ENCODE data around the gene OCA2.

Gene OCA2

DNA sequence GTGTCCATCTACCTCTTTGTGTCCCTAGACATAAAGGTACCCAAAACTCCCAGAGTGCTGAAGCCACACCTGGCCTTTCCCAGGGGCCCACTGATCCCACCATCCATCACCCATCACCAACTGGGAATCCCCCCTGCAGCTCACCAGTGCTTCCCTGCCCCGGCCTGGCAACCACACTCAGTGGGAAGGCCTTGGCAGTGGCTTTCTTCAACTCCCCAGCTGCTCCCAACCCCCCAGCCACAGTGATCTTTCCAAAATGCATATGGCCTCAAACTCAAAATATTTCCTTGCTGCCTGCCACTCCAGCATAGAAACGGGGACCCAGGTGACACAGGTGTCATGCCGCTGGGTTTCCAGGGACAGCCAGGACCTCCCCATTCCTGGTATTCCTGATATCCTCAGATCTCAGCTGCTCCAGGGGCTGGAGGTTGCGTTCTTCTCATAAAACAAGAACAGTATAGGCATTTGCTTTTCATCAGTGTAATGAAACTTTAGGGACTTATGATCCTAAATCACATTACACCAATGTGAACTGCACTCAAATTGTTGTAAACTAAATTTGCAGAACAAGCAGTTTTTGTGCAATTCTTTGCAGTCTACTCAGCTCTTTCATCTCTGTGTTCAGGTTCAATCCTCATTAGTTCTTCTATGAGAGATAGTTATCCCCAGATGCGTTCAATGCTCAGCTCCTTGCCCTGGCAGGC, 1.3 kb downstream of the OCA2 start:
- Histone ChIP-seq H3K27ac (ENCODE audit: low read depth, low read length) (no peak overlapping the region), H3K36me3 (ENCODE audit: control insufficient read depth, insufficient read depth, low read length) (no peaks in the 10 kb centered on the region), H3K4me1 (ENCODE audit: control insufficient read depth, insufficient read depth, low read length) (no peaks in the 10 kb centered on the region), H3K4me3 (ENCODE audit: low read length) (no peak overlapping the region), H3K9ac (ENCODE audit: low read length) (no peak overlapping the region), H3K27me3 (ENCODE audit: control insufficient read depth, insufficient read depth, low read length) (peaks cover 15% of the 10 kb centered on the region)

DNA sequence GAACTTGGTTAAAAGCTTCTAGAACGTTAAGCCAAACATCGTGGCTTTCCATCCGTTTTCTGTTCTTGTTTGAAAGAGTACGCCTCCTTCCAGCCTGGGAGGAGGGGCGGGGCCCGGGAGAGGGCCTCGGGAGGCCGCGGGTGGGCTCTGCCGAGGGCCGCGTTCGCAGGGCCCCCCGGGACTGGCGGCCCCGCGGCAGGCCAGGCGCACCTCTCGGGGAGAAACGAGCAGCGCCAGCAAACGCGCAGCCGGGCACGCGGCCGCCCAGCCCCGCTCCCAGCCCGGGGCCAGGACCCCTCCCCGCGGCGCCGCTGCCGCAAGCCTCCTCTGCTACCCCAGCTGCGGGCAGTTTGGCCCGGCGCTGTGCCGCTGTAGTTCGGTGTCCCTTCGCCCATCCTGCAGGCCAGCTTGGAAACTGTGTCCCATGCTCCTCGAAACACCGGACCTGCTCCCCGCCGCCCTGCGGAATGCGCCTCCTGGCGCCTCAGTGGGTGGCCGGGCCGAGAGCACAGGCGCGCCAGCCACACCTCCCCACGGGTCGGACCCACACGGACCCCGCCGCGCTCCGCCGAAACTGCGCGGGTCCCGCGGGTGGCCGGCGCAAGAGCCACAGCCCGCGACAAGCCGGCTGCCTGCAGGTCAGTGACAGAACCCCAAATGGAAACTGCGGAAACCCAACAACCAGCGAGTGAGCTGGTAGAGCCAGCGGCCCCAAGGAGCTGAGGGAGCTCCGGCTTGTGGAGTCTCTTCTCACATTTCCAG, 2.3 kb downstream of the OCA2 start:
- Histone ChIP-seq H3K9ac (ENCODE audit: low read length) (no peak overlapping the region), H3K27me3 (ENCODE audit: control insufficient read depth, insufficient read depth, low read length) (peaks cover 15% of the 10 kb centered on the region), H3K4me1 (ENCODE audit: control insufficient read depth, insufficient read depth, low read length) (no peaks in the 10 kb centered on the region), H3K36me3 (ENCODE audit: control insufficient read depth, insufficient read depth, low read length) (no peaks in the 10 kb centered on the region), H3K4me3 (ENCODE audit: low read length) (peak overlapping the region; percentile 75), H3K27ac (ENCODE audit: low read depth, low read length) (no peak overlapping the region)

DNA sequence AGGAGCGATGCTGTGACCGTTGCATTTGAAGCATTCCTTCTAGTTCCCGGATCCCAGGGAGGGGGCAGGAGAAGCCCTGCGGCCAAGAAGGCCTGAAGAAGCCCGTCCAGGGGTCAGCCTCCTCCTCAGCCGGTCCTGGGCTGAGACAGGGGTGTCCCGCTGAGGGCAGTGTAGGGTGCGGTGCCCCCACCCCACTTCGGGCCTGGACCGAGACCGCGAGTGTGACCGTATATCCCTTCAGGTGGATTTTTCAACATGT, 2.8 kb downstream of the OCA2 start:
- Histone ChIP-seq H3K4me3 (ENCODE audit: low read length) (peak overlapping the region; percentile 75), H3K27ac (ENCODE audit: low read depth, low read length) (no peak overlapping the region), H3K27me3 (ENCODE audit: control insufficient read depth, insufficient read depth, low read length) (peaks cover 15% of the 10 kb centered on the region), H3K4me1 (ENCODE audit: control insufficient read depth, insufficient read depth, low read length) (no peaks in the 10 kb centered on the region), H3K9ac (ENCODE audit: low read length) (no peak overlapping the region), H3K36me3 (ENCODE audit: control insufficient read depth, insufficient read depth, low read length) (no peaks in the 10 kb centered on the region)

DNA sequence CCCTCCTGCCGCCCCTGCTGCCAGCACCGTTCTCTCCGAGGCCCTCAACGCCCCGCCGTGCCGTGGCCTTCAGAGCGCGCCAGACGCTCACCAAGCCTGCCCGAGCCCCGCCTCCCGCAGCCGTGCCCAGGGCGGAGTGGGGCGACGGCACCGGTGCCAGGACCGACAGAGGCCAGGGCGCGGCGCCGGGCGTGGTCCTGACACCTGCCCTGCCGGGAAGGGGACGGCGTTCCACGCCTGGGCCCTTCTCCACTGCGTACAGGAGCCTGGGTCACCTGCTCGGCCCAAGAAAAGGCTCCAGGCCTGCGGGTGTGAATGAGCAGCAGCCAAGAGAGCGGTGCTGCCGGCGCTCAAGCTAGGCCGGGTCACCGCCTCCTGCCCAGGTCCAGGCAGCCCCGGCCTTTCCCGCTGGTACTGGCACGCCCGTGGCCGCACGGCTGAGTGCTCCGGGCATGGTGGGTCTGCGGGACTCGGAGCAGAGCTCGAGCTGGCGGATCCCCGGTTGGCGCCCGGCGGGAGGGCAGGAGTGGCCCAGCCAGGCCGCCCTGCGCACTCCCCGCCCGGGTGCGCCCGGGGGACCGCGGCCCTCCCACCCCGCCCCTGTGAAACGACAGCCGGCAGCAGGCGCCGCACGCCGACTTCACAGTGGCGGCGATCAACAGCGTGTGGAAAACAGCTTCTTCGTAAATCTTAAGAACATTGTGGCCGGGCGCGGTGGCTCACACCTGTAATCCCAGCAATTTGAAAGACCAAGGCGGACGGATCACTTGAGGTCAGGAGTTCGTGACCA, 4.2 kb downstream of the OCA2 start:
- H3K9ac ChIP-seq (ENCODE audit: low read length): no peak overlapping the region
- no peak overlapping the region for H3K27ac ChIP-seq (ENCODE audit: low read depth, low read length)
- H3K36me3 ChIP-seq (ENCODE audit: control insufficient read depth, insufficient read depth, low read length): no peaks in the 10 kb centered on the region
- peak overlapping the region; percentile 75 for H3K4me3 ChIP-seq (ENCODE audit: low read length)
- H3K4me1 ChIP-seq (ENCODE audit: control insufficient read depth, insufficient read depth, low read length): no peaks in the 10 kb centered on the region
- H3K27me3 ChIP-seq (ENCODE audit: control insufficient read depth, insufficient read depth, low read length): peaks cover 15% of the 10 kb centered on the region

DNA sequence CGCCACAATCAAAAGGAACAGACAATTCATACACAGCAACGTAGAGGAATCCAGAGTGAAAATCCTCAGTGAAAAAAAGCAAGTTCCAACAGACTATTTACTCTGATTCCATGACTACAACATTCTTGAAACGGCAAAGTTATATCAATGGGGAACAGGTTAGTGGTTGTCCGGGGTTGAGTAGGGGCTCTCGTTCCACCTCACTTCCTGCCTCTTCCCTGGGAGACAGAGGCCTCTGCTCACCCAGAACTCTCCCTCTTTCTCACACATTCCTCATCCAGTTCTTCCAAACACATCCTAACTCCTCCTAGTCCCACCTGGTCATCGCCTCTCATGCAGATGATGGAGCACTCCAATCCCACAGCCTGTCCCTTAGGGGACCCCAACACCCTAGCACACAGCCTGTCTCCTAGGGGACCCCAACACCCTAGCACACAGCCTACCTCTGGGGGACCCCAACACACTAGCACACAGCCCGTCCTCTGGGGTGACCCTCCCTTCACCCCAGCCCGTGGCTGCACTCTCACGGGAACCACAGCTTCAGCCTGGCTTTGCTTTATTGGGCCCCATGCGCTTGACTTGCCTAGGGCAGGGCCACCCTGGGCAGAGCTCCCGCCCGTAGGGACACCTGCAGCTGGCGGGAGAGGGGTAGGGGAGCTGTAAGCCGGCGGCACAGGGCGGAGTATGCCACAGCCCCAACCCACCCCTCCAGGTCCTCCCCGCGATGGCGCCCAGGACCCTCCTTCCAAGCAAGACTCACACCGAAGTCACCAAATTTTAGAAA, 5.2 kb downstream of the OCA2 start:
- Histone ChIP-seq H3K27ac (ENCODE audit: low read depth, low read length) (no peak overlapping the region), H3K36me3 (ENCODE audit: control insufficient read depth, insufficient read depth, low read length) (no peaks in the 10 kb centered on the region), H3K9ac (ENCODE audit: low read length) (no peak overlapping the region), H3K27me3 (ENCODE audit: control insufficient read depth, insufficient read depth, low read length) (peaks cover 15% of the 10 kb centered on the region), H3K4me1 (ENCODE audit: control insufficient read depth, insufficient read depth, low read length) (no peaks in the 10 kb centered on the region), H3K4me3 (ENCODE audit: low read length) (peak overlapping the region; percentile 33)

DNA sequence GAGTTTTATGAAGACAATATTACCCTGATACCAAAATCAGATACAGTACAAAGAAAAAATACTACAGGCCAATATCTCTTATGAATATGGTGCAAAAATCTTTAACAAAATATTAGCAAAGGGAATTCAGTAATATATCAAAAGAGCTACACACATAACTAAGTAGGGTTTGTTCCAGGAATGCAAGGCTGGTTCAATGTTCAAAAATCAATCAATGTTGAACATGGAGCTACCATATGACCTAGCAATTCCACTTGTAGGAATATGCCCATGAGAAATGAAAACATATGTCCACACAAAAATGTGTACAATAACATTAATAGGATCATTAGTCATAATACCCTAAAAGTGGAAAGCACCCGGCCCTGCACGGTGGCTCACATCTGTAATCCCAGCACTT, 7.8 kb downstream of the OCA2 start:
- Histone ChIP-seq H3K36me3 (ENCODE audit: control insufficient read depth, insufficient read depth, low read length) (no peaks in the 10 kb centered on the region), H3K4me1 (ENCODE audit: control insufficient read depth, insufficient read depth, low read length) (no peaks in the 10 kb centered on the region), H3K4me3 (ENCODE audit: low read length) (no peak overlapping the region), H3K27ac (ENCODE audit: low read depth, low read length) (no peak overlapping the region), H3K27me3 (ENCODE audit: control insufficient read depth, insufficient read depth, low read length) (peaks cover 4% of the 10 kb centered on the region), H3K9ac (ENCODE audit: low read length) (no peak overlapping the region)

DNA sequence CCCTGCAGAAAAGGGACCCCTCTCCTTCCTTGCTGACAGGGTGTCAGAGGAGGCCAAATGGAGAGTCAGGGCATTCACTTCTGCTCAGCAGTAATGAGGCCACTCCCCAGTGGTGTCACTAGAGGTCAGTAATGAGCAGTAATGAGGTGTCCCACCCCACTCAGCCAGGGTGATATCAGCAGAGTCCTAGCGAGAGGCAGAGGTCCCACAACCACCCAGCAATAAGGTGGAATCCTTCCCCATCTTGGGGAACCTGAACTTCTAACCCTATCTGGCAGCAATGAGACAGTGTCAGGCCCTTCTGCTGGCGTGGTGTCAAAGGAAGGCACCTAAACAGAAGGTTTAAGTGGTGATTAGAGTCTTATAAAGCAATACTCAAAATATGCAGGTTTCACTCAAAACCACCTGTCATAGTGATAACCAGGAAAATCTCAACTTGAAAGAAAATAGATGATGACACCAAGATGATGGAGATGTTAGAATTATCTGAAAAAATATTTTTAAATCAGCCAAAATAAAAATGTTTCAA, 12.9 kb downstream of the OCA2 start:
- H3K27ac ChIP-seq (ENCODE audit: low read depth, low read length): no peak overlapping the region
- H3K4me1 ChIP-seq (ENCODE audit: control insufficient read depth, insufficient read depth, low read length): no peaks in the 10 kb centered on the region
- no peaks in the 10 kb centered on the region for H3K27me3 ChIP-seq (ENCODE audit: control insufficient read depth, insufficient read depth, low read length)
- H3K9ac ChIP-seq (ENCODE audit: low read length): no peak overlapping the region
- H3K36me3 ChIP-seq (ENCODE audit: control insufficient read depth, insufficient read depth, low read length): no peaks in the 10 kb centered on the region
- no peak overlapping the region for H3K4me3 ChIP-seq (ENCODE audit: low read length)

DNA sequence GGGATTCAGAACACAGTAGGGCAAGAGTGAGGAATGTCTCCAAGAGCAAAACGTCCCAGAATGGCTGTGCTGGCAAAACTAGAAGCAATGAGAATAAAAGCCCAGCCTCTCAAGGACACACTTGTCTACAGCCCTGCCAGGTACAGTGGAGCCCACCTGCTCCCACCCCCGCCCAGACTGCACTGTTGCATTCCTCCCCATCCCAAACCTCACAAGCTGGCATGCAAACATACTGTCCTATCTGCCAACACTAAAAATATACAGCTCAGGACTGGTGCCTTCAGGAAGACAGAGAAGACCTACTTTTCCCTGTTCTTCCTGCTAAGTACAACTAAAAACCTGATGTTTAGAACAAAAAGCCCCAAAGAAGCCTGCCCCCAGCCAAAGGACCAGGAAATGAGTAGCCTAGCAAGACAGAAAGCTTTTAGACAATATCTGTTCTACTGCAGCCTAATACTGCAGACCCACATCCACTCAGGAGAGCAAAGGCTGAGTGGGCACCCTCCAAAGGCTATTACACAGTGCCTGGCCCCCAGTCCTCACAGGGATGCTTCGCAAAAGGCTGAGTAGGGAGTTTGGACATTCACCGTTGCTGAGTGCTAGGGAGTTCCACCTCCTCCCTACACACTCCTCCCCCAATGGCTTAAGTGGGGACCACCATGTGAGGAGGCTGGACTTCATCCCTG, 13.5 kb downstream of the OCA2 start:
- Histone ChIP-seq H3K4me3 (ENCODE audit: low read length) (no peak overlapping the region), H3K9ac (ENCODE audit: low read length) (no peak overlapping the region), H3K27ac (ENCODE audit: low read depth, low read length) (no peak overlapping the region)

DNA sequence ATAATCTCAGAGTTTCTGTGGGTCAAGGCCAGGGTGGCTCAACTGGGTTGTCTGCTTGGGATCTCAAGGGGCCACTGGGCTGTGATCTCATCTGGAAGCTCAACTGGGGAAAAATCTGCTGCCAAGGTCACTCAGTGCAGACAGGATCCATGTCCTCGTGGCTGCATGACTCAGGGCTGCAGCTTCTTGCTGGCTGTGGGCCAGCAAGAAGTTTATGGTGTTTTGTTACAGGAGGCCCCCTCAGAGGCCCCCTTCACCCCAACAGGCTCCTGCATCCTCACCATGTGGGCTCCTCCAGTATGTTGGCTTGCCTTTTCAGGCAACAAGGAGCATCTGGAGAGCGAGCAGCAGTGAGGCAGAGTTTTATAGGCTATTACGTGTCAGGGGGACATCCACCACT, 14.6 kb downstream of the OCA2 start:
- H3K4me1 ChIP-seq (ENCODE audit: control insufficient read depth, insufficient read depth, low read length): no peaks in the 10 kb centered on the region
- H3K9ac ChIP-seq (ENCODE audit: low read length): no peak overlapping the region
- no peak overlapping the region for H3K27ac ChIP-seq (ENCODE audit: low read depth, low read length)
- no peak overlapping the region for H3K4me3 ChIP-seq (ENCODE audit: low read length)
- no peaks in the 10 kb centered on the region for H3K36me3 ChIP-seq (ENCODE audit: control insufficient read depth, insufficient read depth, low read length)
- H3K27me3 ChIP-seq (ENCODE audit: control insufficient read depth, insufficient read depth, low read length): no peaks in the 10 kb centered on the region

More for the DNA sequence above, 13.5 kb downstream of the OCA2 start:
- Histone ChIP-seq H3K36me3 (ENCODE audit: control insufficient read depth, insufficient read depth, low read length) (no peaks in the 10 kb centered on the region), H3K27me3 (ENCODE audit: control insufficient read depth, insufficient read depth, low read length) (no peaks in the 10 kb centered on the region), H3K4me1 (ENCODE audit: control insufficient read depth, insufficient read depth, low read length) (no peaks in the 10 kb centered on the region)

DNA sequence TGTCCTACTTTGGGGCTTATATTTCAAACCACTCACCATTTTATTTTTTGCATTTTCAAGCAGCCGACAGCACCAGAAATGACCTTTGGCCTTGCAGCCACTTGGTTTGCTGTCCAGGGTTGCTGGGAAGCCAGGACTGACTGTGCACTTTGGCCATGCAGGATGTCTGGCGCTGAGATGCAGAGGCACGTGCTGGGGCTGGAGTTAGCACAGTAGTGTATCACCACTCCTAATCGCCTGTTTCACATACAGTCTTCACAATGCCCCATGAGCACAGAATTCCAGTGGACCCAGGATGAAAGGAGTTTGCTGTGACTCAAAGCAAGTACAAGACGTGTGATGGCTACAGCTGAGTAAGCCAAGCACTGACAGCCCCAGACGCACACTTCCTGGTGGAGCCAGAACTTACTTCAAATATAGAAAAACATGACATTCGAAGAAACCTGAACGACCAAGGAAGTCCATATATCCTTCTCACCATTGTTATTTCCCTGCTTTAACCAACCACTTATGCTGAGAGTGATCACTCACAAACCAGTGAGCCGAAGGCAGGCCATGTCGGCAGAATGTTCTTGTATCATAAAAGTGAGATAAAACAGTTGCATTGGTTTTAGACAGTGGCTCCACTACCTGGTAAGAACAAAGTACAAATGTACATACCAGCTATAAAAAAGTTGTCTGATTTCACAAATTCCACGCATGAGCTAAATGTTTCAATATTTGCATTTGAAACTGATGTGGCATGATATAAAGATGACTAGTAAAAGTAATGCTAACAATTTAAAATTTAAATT, 16.0 kb downstream of the OCA2 start:
- H3K36me3 ChIP-seq (ENCODE audit: control insufficient read depth, insufficient read depth, low read length): no peaks in the 10 kb centered on the region
- no peak overlapping the region for H3K27ac ChIP-seq (ENCODE audit: low read depth, low read length)
- H3K27me3 ChIP-seq (ENCODE audit: control insufficient read depth, insufficient read depth, low read length): no peaks in the 10 kb centered on the region
- no peaks in the 10 kb centered on the region for H3K4me1 ChIP-seq (ENCODE audit: control insufficient read depth, insufficient read depth, low read length)
- no peak overlapping the region for H3K4me3 ChIP-seq (ENCODE audit: low read length)
- no peak overlapping the region for H3K9ac ChIP-seq (ENCODE audit: low read length)

DNA sequence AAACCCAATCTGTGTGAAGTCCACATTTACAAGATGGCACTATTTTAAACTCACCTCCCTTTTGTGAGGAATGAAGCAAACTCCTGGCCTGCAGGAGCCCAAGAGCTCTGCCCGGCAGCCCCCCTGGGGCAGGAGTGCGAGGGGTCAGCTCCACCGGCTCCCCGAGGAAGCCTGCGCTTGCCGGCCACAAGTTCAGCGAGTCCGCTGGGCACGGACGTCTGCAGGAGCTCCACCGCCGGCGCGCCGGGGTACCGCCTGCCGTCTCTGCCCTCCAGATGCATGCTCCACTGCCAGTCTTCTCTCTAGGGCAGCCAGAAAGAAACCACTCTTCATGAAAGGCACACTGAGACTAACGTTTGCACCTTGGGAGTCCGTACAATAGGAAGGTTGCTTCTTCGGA, 17.5 kb downstream of the OCA2 start:
- Histone ChIP-seq H3K27me3 (ENCODE audit: control insufficient read depth, insufficient read depth, low read length) (no peaks in the 10 kb centered on the region), H3K4me3 (ENCODE audit: low read length) (no peak overlapping the region), H3K4me1 (ENCODE audit: control insufficient read depth, insufficient read depth, low read length) (no peaks in the 10 kb centered on the region), H3K27ac (ENCODE audit: low read depth, low read length) (no peak overlapping the region), H3K9ac (ENCODE audit: low read length) (no peak overlapping the region), H3K36me3 (ENCODE audit: control insufficient read depth, insufficient read depth, low read length) (no peaks in the 10 kb centered on the region)
